PFSK-1 (cell line): ENCODE data around the gene NPL.

Source experiments
- FOXP2 ChIP-seq: optimal IDR thresholded peaks from 2 replicates; pipeline ENCODE3; 2011; ENCODE audit warnings: borderline replicate concordance, control low read depth, inconsistent platforms; ENCODE audit not compliant: insufficient read depth; ENCODE audit errors: extremely low read length, extremely low read depth
- POLR2AphosphoS5 ChIP-seq: IDR thresholded peaks from 2 replicates; pipeline ENCODE4 v1.6.1; 2012; ENCODE audit warnings: low read depth, mild to moderate bottlenecking, control low read depth, low read length, moderate library complexity
- SIN3A ChIP-seq: IDR thresholded peaks from 2 replicates; pipeline ENCODE4 v1.6.1; 2012; ENCODE audit warnings: mild to moderate bottlenecking, low read length, moderate library complexity, borderline replicate concordance; ENCODE audit not compliant: insufficient read depth
- TAF1 ChIP-seq: IDR thresholded peaks from 2 replicates; pipeline ENCODE4 v1.6.1; 2012; ENCODE audit warnings: low read length, control low read depth, borderline replicate concordance; ENCODE audit not compliant: insufficient read depth
- TF ChIP-seq, protein P1 (sequence below), 2 experiments: IDR thresholded peaks; 2 replicates each; pipeline versions ENCODE4 v1.6.1 to v1.8.0; 2011 to 2012; ENCODE audit warnings: low read depth in 2 of 2, low read length in 2 of 2, control low read depth in 1 of 2, inconsistent platforms in 1 of 2, mild to moderate bottlenecking in 1 of 2, moderate library complexity in 1 of 2; ENCODE audit not compliant: insufficient read depth in 1 of 2

Gene NPL

DNA sequence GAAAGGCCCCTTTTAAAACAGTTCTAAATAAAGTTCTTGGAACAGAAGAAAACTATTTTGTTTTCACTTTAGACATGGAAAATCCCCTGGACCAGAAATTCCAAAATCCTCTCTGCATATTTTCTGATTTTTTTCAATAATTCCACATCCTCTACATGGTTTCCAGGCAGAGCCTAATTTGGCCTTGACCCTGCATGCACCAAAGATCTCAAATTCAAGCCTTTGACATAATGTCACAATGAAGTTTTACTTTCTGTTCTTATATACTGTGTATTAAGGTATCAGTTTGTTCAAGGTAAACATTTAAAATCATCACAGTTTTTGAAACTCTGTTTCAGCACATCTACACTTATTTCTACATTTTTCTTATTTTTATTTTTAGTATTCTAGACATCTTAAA, 12.2 kb upstream of the NPL start:
- TF ChIP-seq POLR2AphosphoS5 (no peak), FOXP2 (no peak), TAF1 (no peak), SIN3A (no peak)
- TF ChIP-seq, protein P1, sequence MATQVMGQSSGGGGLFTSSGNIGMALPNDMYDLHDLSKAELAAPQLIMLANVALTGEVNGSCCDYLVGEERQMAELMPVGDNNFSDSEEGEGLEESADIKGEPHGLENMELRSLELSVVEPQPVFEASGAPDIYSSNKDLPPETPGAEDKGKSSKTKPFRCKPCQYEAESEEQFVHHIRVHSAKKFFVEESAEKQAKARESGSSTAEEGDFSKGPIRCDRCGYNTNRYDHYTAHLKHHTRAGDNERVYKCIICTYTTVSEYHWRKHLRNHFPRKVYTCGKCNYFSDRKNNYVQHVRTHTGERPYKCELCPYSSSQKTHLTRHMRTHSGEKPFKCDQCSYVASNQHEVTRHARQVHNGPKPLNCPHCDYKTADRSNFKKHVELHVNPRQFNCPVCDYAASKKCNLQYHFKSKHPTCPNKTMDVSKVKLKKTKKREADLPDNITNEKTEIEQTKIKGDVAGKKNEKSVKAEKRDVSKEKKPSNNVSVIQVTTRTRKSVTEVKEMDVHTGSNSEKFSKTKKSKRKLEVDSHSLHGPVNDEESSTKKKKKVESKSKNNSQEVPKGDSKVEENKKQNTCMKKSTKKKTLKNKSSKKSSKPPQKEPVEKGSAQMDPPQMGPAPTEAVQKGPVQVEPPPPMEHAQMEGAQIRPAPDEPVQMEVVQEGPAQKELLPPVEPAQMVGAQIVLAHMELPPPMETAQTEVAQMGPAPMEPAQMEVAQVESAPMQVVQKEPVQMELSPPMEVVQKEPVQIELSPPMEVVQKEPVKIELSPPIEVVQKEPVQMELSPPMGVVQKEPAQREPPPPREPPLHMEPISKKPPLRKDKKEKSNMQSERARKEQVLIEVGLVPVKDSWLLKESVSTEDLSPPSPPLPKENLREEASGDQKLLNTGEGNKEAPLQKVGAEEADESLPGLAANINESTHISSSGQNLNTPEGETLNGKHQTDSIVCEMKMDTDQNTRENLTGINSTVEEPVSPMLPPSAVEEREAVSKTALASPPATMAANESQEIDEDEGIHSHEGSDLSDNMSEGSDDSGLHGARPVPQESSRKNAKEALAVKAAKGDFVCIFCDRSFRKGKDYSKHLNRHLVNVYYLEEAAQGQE (IDR thresholded peaks at IDR 0.05; ENCODE audit: insufficient read depth in 1 of 2, low read depth in 2 of 2, low read length in 2 of 2) = no peak

DNA sequence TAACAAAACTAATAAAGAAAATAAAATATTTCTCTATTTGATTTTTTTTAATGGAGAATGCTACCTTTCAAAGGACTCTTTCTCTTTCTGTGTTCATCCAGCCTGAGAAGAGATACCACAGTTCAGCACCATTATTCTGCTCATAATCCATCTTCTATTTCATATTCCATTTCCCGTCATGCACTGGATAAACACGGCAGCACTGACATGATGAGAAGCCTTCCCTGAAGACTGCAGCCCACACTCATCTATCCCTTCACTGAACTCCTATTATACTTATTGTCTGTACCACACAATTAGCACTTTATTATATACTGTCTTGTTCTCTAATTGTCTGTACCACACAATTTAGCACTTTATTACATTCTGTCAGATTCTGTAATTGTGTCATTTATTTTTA, 10.7 kb upstream of the NPL start:
- TF ChIP-seq SIN3A = no peak
- TF ChIP-seq, protein P1 (IDR thresholded peaks at IDR 0.05; ENCODE audit: insufficient read depth in 1 of 2, low read depth in 2 of 2, low read length in 2 of 2) = no peak
- no peak for TF ChIP-seq POLR2AphosphoS5
- TF ChIP-seq FOXP2 = no peak
- TF ChIP-seq TAF1 = no peak

DNA sequence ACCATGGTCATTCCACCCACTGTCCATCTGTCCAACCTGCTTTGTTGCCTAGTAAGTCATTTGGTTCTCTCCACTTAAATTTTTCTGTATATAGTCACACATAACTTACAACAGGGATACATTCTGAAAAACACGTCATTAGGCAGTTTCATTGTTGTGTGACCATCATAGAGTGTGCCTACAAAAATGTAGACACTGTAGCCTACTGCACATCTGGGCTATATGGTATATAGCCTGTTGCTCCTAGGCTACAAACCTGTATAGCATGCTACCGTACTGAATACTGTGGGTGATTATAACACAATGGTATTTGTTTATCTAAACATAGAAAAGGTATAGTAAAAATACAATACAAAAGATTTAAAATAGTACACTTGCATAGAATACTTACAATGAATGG, 10.0 kb upstream of the NPL start:
- TF ChIP-seq POLR2AphosphoS5 (no peak), TAF1 (no peak), FOXP2 (no peak), SIN3A (no peak)
- TF ChIP-seq, protein P1 (IDR thresholded peaks at IDR 0.05; ENCODE audit: insufficient read depth in 1 of 2, low read depth in 2 of 2, low read length in 2 of 2) = no peak

DNA sequence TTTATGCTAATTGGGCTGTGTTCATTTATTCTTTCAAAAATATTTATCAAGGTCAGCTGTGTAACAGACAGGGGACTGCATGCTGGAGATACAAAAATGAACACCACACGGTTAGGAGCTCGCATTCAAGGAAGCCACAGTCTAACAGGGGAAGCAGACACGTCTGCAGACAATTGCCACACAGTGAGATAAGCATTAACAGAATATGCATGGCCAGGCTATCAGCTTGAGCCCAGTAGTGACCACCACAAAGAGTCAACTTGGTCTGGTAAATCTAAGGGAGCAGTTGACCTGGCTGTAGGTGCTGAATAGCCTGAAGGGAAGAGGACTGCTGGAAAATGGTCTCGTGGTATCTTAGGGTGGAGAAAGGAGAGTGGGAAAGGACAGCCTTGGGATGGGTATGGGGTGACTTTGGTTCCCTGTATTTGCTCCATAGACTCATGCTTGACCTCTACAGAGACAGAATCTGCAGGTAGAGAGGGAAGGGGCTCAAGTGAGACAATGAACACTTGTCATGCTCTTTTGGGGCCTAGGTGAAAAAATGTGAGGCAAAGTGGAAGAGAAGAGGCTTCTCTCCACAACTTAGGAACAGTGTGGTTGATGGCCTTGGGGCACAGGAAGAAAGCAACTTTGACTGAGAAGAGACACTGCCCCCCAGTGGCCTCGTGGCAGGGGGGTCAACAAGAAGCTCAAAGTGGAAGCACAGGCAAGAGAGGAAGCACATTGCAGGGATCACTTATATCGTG, 7.6 kb upstream of the NPL start:
- TF ChIP-seq, protein P1 (IDR thresholded peaks at IDR 0.05; ENCODE audit: insufficient read depth in 1 of 2, low read depth in 2 of 2, low read length in 2 of 2) = 0 out of 4 replicates have a peak, but pooled peaks of 1 of the 2 experiments have one; percentile 40
- TF ChIP-seq FOXP2 (peak; percentile 50), POLR2AphosphoS5 (no peak), TAF1 (no peak), SIN3A (no peak)

DNA sequence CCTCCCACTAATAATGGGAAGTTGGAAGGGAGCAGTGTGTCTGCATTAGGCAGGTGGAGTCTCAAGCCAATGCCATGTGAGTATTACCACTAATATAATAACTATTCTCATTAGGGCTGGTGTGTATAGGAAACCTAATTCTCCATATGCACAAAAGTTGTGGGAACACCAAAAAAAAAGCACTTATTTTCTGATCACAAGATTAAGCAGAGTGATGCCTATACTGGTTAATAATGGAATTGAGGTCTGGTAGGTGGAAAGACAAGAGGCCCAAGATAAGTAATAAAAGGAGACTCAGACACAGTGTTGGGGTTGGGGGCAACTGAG, 7.0 kb upstream of the NPL start:
- TF ChIP-seq SIN3A (no peak), FOXP2 (no peak), TAF1 (no peak), POLR2AphosphoS5 (no peak)
- TF ChIP-seq, protein P1 (IDR thresholded peaks at IDR 0.05; ENCODE audit: insufficient read depth in 1 of 2, low read depth in 2 of 2, low read length in 2 of 2) = no peak
